Loucy (cell line): ENCODE results near the gene KLF16.

Experiments used
- CTCF ChIP-seq: fragments of 200-600 bp; sonication (generic); conservative IDR thresholded peaks from 2 replicates; pipeline ENCODE4 v1.5.1; 2014; ENCODE audit warnings: mild to moderate bottlenecking, antibody characterized with exemption, low read length
- EZH2phosphoT487 ChIP-seq: fragments of 200-600 bp; IDR thresholded peaks from 2 replicates; pipeline ENCODE4 v1.6.1; 2018; ENCODE audit warnings: antibody characterized with exemption, mild to moderate bottlenecking, moderate library complexity, borderline replicate concordance

GRCh38 chr19:1829958-1830357 is 33.4 kb downstream of the KLF16 start:
- no peak for TF ChIP-seq CTCF
- TF ChIP-seq EZH2phosphoT487: no peak
